Neutrophil (primary cell): ENCODE measurements around the gene CTAG2.
"Not testable (repeated sequence)": the region's sequence is repeated elsewhere in the genome, so short reads cannot be mapped to it uniquely, and the experiment has no call there.

Source experiments
- H3K27ac ChIP-seq: fragments of 200-600 bp; sonication (generic); 2 replicates; pipeline ENCODE4 v1.5.1; 2016; ENCODE audit warnings: mild to moderate bottlenecking, moderate library complexity
- H3K27me3 ChIP-seq: fragments of 200-600 bp; sonication (generic); 2 replicates; pipeline ENCODE4 v1.6.0; 2016; ENCODE audit warnings: mild to moderate bottlenecking
- H3K36me3 ChIP-seq: fragments of 200-600 bp; sonication (generic); 2 replicates; pipeline ENCODE4 v1.5.1; 2017
- H3K4me1 ChIP-seq, 2 experiments: fragments of 200-600 bp in 1 of 2; sonication (generic) in 1 of 2; 1 replicate in 1 of 2; 2 replicates in 1 of 2; pipeline versions ENCODE4 v1.5.1 to v1.6.1; 2013 to 2016; ENCODE audit warnings: low read depth in 1 of 2, low read length in 1 of 2, mild to moderate bottlenecking in 1 of 2, moderate library complexity in 1 of 2; ENCODE audit not compliant: control insufficient read depth in 1 of 2, insufficient read depth in 1 of 2
- H3K4me3 ChIP-seq, 2 experiments: fragments of 200-600 bp in 1 of 2; sonication (generic) in 1 of 2; 1 replicate in 1 of 2; 2 replicates in 1 of 2; pipeline ENCODE4 v1.5.1; 2013 to 2016; ENCODE audit warnings: low read depth in 1 of 2, low read length in 1 of 2, mild to moderate bottlenecking in 1 of 2, moderate library complexity in 1 of 2
- H3K9me3 ChIP-seq: fragments of 200-600 bp; sonication (generic); 2 replicates; pipeline ENCODE4 v1.5.1; 2016
- TF ChIP-seq, protein P1 (sequence below): fragments of 200-600 bp; sonication (generic); IDR thresholded peaks from 2 replicates; pipeline ENCODE4 v1.5.1; 2016; ENCODE audit warnings: antibody characterized with exemption

The CTAG2 gene

DNA sequence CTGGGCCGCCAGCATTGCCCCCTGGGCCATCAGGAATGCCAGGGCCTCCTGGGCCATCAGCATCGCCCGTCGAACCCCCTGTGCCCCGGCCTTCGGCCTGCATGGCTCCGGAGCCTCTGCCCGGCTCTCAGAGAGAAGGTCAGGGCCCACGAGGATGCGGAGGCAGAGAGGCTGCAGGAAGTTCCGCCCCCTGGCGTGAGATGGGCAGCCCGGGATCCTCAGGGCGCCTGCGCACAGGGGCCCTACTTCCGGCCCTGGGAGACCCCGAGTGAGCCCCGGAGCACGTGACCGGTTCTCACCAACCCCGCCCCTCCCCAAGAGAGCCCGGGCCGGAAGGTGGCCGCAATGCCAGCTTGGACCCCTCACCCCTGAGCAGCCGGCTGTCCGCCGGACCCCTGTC is at the start of gene CTAG2:
Gene CTAG2, minus strand, starts transcription at position 167 of the 400 bp plus-strand sequence. Its CDS starts 64 bp downstream, at position 103.
- not testable (repeated sequence) for H3K36me3 ChIP-seq, H3K4me3 ChIP-seq, H3K4me1 ChIP-seq, H3K9me3 ChIP-seq, H3K27ac ChIP-seq, H3K27me3 ChIP-seq

DNA sequence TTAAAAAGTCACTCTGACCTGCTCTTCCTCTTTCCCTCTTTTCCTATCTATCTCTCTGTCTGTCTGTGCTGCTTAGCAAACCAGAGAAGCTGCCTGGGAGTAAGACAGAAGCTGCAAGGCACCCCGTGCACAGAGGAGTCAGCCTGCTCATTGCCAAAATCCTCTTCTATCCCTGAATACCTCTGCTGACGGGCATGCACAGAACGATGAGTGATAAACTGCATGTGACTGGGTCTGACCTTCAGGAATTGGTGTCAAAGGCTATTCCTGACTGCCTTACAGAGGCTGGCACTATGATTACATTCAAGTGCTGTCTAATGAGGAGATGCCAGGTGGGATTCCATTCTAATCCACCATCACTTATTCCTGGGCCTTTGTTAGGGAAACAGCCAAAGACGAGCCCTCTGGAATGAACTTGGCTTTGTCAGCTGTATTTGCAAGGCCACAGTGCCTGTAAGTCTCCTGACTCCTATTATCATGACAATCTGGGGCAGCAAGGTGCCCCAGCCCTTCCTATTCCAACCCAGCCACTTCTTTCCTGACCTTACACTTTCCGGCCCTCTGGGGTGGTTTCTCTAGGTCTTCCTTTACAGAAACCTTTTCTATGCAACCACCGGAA is 45.4 kb upstream of the CTAG2 start:
- TF ChIP-seq, protein P1, sequence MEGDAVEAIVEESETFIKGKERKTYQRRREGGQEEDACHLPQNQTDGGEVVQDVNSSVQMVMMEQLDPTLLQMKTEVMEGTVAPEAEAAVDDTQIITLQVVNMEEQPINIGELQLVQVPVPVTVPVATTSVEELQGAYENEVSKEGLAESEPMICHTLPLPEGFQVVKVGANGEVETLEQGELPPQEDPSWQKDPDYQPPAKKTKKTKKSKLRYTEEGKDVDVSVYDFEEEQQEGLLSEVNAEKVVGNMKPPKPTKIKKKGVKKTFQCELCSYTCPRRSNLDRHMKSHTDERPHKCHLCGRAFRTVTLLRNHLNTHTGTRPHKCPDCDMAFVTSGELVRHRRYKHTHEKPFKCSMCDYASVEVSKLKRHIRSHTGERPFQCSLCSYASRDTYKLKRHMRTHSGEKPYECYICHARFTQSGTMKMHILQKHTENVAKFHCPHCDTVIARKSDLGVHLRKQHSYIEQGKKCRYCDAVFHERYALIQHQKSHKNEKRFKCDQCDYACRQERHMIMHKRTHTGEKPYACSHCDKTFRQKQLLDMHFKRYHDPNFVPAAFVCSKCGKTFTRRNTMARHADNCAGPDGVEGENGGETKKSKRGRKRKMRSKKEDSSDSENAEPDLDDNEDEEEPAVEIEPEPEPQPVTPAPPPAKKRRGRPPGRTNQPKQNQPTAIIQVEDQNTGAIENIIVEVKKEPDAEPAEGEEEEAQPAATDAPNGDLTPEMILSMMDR = no peak
- Histone ChIP-seq H3K36me3 (peaks cover 48% of the 10 kb centered on the region), H3K27me3 (no peaks in the 10 kb centered on the region), H3K9me3 (no peaks in the 10 kb centered on the region), H3K4me3 (no peak overlapping the region), H3K27ac (no peak overlapping the region), H3K4me1 (peaks cover 0 to 6% of the 10 kb centered on the region in 2 experiments)

DNA sequence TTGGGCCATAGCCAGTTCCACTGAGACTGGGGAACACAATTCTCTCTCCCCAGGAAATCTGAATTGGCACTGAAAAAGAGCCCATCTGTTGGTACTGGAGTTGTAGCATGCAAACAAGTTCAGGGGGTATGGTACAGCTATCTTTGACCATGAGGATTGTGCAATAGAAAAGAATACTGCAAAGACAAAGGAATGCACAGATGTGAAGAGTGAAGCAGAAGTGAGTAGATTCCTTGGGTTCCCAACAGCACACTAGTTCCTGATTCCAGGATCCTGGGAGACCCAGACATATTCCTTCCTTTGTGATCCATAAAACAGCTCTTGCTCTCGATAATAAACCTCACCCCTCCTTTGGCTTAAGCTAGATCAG is 43.3 kb upstream of the CTAG2 start:
- H3K4me1 ChIP-seq = peaks cover 0 to 6% of the 10 kb centered on the region in 2 experiments
- H3K36me3 ChIP-seq = peaks cover 48% of the 10 kb centered on the region
- no peak overlapping the region for H3K27ac ChIP-seq
- H3K27me3 ChIP-seq = no peaks in the 10 kb centered on the region
- no peaks in the 10 kb centered on the region for H3K9me3 ChIP-seq
- TF ChIP-seq, protein P1 = no peak
- no peak overlapping the region for H3K4me3 ChIP-seq

DNA sequence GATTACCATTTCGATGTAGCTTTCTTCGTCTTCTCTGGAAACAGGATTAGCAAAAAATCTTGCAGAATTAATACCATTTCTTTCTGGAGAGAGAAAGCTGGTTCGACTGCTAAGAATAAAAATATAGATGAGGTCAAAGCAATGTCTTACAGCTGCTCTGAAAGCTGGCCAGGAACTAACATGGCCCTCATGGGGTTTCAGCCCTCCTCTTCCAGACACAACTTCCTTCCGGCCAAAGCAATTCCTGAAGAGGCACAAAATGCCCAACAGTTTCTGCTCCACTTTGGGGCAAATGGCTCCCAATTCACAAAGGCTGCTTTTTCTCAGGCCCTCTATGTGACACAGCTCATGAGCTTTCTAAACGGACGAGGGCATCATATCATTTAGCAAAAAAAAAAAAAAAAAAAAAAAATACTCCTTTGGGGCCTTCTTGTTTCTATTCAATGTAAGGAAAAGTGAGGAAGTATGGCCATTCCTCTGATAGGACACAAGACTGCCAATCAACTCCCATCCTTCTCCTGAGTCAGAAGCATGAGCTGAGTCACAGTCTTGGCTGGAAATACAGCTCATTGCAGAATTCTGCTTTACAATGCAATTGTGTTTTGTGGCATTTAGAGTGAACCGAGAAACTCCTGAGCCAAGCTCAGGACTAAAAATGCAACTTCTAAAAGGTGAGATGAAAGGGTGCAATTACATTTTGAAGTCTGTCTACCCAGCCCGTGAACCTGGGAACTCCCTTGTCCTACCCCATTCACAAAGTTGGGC is 42.7 kb upstream of the CTAG2 start:
- H3K27me3 ChIP-seq = no peaks in the 10 kb centered on the region
- H3K4me3 ChIP-seq = no peak overlapping the region
- peaks cover 0 to 6% of the 10 kb centered on the region in 2 experiments for H3K4me1 ChIP-seq
- no peak overlapping the region for H3K27ac ChIP-seq
- TF ChIP-seq, protein P1 = no peak
- H3K9me3 ChIP-seq = no peaks in the 10 kb centered on the region
- peaks cover 48% of the 10 kb centered on the region for H3K36me3 ChIP-seq

DNA sequence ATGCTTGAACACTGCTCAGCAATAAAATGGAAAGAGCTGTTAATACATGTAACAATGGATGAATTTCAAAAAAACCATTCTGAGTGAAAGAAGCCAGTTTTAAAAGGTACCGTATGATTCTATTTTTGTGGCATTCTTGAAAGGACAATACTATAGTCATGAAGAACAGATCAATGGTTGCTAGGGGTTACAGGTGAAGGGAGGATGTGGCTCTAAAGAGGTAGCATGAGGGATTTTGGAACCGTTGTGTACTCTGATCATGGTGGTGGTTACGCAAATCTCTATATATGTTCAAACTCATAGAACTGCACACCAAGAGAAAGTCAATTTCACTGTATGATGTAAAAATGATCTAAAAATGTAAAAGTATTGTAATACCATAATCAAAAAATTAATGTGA is 40.0 kb upstream of the CTAG2 start:
- Histone ChIP-seq H3K27me3 (no peaks in the 10 kb centered on the region), H3K4me3 (no peak overlapping the region), H3K36me3 (peaks cover 32% of the 10 kb centered on the region), H3K9me3 (no peaks in the 10 kb centered on the region), H3K27ac (no peak overlapping the region), H3K4me1 (peaks cover 0 to 6% of the 10 kb centered on the region in 2 experiments)
- TF ChIP-seq, protein P1 = no peak

DNA sequence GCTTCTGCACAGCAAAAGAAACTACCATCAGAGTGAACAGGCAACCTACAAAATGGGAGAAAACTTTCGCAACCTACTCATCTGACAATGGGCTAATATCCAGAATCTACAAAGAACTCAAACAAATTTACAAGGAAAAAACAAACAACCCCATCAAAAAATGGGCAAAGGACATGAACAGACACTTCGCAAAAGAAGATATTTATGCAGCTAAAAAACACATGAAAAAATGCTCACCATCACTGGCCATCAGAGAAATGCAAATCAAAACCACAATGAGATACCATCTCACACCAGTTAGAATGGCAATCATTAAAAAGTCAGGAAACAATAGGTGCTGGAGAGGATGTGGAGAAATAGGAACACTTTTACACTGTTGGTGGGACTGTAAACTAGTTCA is 37.1 kb upstream of the CTAG2 start:
- H3K27ac ChIP-seq, H3K4me3 ChIP-seq, H3K36me3 ChIP-seq, H3K4me1 ChIP-seq, H3K9me3 ChIP-seq, H3K27me3 ChIP-seq: not testable (repeated sequence)

DNA sequence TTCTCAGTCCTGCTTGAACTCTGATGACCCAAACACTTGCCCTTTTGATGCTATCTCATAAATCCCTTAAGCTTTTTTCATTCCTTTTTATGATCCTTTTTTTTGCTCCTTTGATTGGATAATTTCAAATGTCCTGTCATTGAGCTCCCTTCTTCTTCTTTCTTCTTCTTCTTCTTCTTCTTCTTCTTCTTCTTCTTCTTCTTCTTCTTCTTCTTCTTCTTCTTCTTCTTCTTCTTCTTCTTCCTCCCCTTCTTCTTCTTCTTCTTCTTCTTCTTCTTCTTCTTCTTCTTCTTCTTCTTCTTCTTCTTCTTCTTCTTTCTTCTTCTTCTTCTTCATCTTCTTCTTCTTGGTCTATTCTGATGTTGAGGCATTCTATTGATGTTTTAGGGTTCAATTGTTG is 18.7 kb upstream of the CTAG2 start:
- H3K4me3 ChIP-seq, H3K27me3 ChIP-seq, H3K27ac ChIP-seq, H3K4me1 ChIP-seq, H3K9me3 ChIP-seq: not testable (repeated sequence)
- H3K36me3 ChIP-seq = peaks cover 21% of the 10 kb centered on the region

DNA sequence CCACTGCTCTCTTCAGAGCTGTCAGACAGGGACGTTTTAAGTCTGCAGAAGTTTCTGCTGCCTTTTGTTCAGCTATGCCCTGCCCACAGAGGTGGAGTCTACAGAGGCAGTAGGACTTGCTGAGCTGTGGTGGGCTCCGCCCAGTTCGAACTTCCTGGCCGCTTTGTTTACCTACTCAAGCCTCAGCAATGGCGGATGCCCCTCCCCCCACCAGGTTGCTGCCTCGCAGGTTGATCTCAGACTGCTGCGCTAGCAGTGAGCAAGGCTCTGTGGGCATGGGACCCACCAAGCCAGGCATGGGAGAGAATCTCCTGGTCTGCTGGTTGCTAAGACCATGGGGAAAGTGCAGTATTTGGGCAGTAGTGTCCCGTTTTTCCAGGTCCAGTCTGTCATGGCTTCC is 17.5 kb upstream of the CTAG2 start:
- H3K27me3 ChIP-seq, H3K36me3 ChIP-seq, H3K4me3 ChIP-seq, H3K9me3 ChIP-seq, H3K27ac ChIP-seq, H3K4me1 ChIP-seq: not testable (repeated sequence)
